ENCODE measurements around the gene GALNT9. TPM values are rescaled to one million over a fixed set of nuclear protein-coding genes. Genes with fewer than 3 reads are reported as not detected.

GALNT9 gene
- total RNA-seq, 1 donor from 2014 or later, result not detected

- Histone ChIP-seq H4K20me1 (ENCODE audit: low read depth) (peaks cover 17% of the 10 kb centered on the region), H3K79me2 (ENCODE audit: low read depth) (no peaks in the 10 kb centered on the region), H3K4me2 (no peak overlapping the region), H3F3A (ENCODE audit: low read depth) (peaks cover 12% of the 10 kb centered on the region), H3K36me3 (no peaks in the 10 kb centered on the region), H3K4me1 (peaks cover 11% of the 10 kb centered on the region), H3K27ac (no peak overlapping the region), H3K9me3 (ENCODE audit: low read depth) (no peaks in the 10 kb centered on the region), H3K9ac (no peak overlapping the region), H3K4me3 (no peak overlapping the region), H2AFZ (replicated peaks) (no peak overlapping the region), H3K27me3 (peaks cover 92% of the 10 kb centered on the region)
- TF ChIP-seq EZH2 (IDR thresholded peaks at IDR 0.05), result no peak
- TF ChIP-seq EZH2phosphoT487 (IDR thresholded peaks at IDR 0.05), result no peak
- TF ChIP-seq CTCF (IDR thresholded peaks at IDR 0.05), result no peak
- Mint-ChIP-seq H3K9me3 (peaks cover 9% of the 10 kb centered on the region), H3K4me3 (no peak overlapping the region), H3K27me3 (ENCODE audit: insufficient read depth, low read depth) (peaks cover 40% of the 10 kb centered on the region), H3K36me3 (no peaks in the 10 kb centered on the region), H3K27ac (no peak overlapping the region), H3K4me1 (peaks cover 24% of the 10 kb centered on the region)
- no peak for DNase-seq (ENCODE audit: low spot score)
Measured at GRCh38 chr12:132375747-132376463, 46.5 kb upstream of the GALNT9 start.

- no peak overlapping the region for H3K9ac ChIP-seq
- H3K27me3 ChIP-seq, result peaks cover 92% of the 10 kb centered on the region
- Mint-ChIP-seq H3K27me3 (ENCODE audit: insufficient read depth, low read depth) (peaks cover 51% of the 10 kb centered on the region), H3K9me3 (peaks cover 16% of the 10 kb centered on the region), H3K4me1 (peaks cover 24% of the 10 kb centered on the region), H3K27ac (no peak overlapping the region), H3K36me3 (no peaks in the 10 kb centered on the region), H3K4me3 (peak overlapping the region; percentile 43)
- H4K20me1 ChIP-seq (ENCODE audit: low read depth), result peaks cover 17% of the 10 kb centered on the region
- H3K79me2 ChIP-seq (ENCODE audit: low read depth), result no peaks in the 10 kb centered on the region
- H3K4me1 ChIP-seq, result peaks cover 11% of the 10 kb centered on the region
- H2AFZ ChIP-seq (replicated peaks), result no peak overlapping the region
- H3F3A ChIP-seq (ENCODE audit: low read depth), result peaks cover 12% of the 10 kb centered on the region
- H3K4me3 ChIP-seq, result no peak overlapping the region
- no peaks in the 10 kb centered on the region for H3K9me3 ChIP-seq (ENCODE audit: low read depth)
- H3K4me2 ChIP-seq, result no peak overlapping the region
- H3K36me3 ChIP-seq, result no peaks in the 10 kb centered on the region
- TF ChIP-seq EZH2 (IDR thresholded peaks at IDR 0.05), result no peak
- no peak for TF ChIP-seq EZH2phosphoT487 (IDR thresholded peaks at IDR 0.05)
- no peak for DNase-seq (ENCODE audit: low spot score)
- no peak overlapping the region for H3K27ac ChIP-seq
Measured at GRCh38 chr12:132374612-132375445, 45.4 kb upstream of the GALNT9 start.

- peak; percentile 73 for DNase-seq (ENCODE audit: low spot score)
- Histone ChIP-seq H3K27me3 (peaks cover 92% of the 10 kb centered on the region), H3K4me3 (no peak overlapping the region), H3K4me2 (no peak overlapping the region), H3K4me1 (peaks cover 11% of the 10 kb centered on the region), H3K79me2 (ENCODE audit: low read depth) (no peaks in the 10 kb centered on the region), H2AFZ (replicated peaks) (no peak overlapping the region), H3K27ac (no peak overlapping the region), H3K9ac (no peak overlapping the region), H3K9me3 (ENCODE audit: low read depth) (no peaks in the 10 kb centered on the region), H4K20me1 (ENCODE audit: low read depth) (peaks cover 17% of the 10 kb centered on the region), H3F3A (ENCODE audit: low read depth) (peaks cover 12% of the 10 kb centered on the region), H3K36me3 (no peaks in the 10 kb centered on the region)
- peaks cover 16% of the 10 kb centered on the region for H3K9me3 Mint-ChIP-seq
- peak overlapping the region; percentile 43 for H3K4me3 Mint-ChIP-seq
- TF ChIP-seq EZH2 (IDR thresholded peaks at IDR 0.05), result no peak
- peak; percentile 25 for TF ChIP-seq EZH2phosphoT487 (IDR thresholded peaks at IDR 0.05)
- peak; percentile 27 for TF ChIP-seq CTCF (IDR thresholded peaks at IDR 0.05)
- peaks cover 53% of the 10 kb centered on the region for H3K27me3 Mint-ChIP-seq (ENCODE audit: insufficient read depth, low read depth)
- no peak overlapping the region for H3K27ac Mint-ChIP-seq
- no peaks in the 10 kb centered on the region for H3K36me3 Mint-ChIP-seq
- peaks cover 26% of the 10 kb centered on the region for H3K4me1 Mint-ChIP-seq
Measured at GRCh38 chr12:132373901-132374611, 44.7 kb upstream of the GALNT9 start.
